ENCODE data around the gene HRH2. TPM values are rescaled to one million over a fixed set of nuclear protein-coding genes. Genes with fewer than 3 reads are reported as not detected.
A peak's percentile ranks its signal among the peaks of the same experiment; 100 is the strongest.

Gene HRH2
- total RNA-seq (15.6 and 23.3 TPM in 2 replicates), polyA plus RNA-seq (12.7 and 19.1 TPM in 2 replicates)

- Histone ChIP-seq H3K4me1 (ENCODE audit: low read depth) (peaks cover 4% of the 10 kb centered on the region), H3K36me3 (no peaks in the 10 kb centered on the region), H3K9me3 (ENCODE audit: low read depth) (no peaks in the 10 kb centered on the region), H3K27me3 (no peaks in the 10 kb centered on the region), H3K27ac (no peak within 1 kb of the TSS), H3K4me3 (peak within 1 kb of the TSS; percentile 95)
- DNase-seq (ENCODE audit: low read depth in 1 of 2, low spot score in 1 of 2): peak; percentile 29 to 67
- TF ChIP-seq CTCF (IDR thresholded peaks at IDR 0.05; ENCODE audit: low read depth, low read length): no peak
These were observed at the start of gene HRH2 for GRCh38 chr5:175657593-175658271. TSS of gene HRH2 (plus strand) at chr5:175658071. CDS start at chr5:175683234, 25,163 bp downstream.

- Histone ChIP-seq H3K27ac (no peak overlapping the region), H3K36me3 (no peaks in the 10 kb centered on the region), H3K4me3 (no peak overlapping the region), H3K9me3 (ENCODE audit: low read depth) (no peaks in the 10 kb centered on the region), H3K4me1 (ENCODE audit: low read depth) (peaks cover under 1% of the 10 kb centered on the region), H3K27me3 (no peaks in the 10 kb centered on the region)
- no peak for TF ChIP-seq CTCF (IDR thresholded peaks at IDR 0.05; ENCODE audit: low read depth, low read length)
- DNase-seq (ENCODE audit: low read depth in 1 of 2, low spot score in 1 of 2): no peak
These were observed 48.3 kb upstream of the HRH2 start for GRCh38 chr5:175609526-175609925.

GRCh38 chr5:175610381-175610780 lies 47.5 kb upstream of the HRH2 start:
- Histone ChIP-seq H3K27me3 (no peaks in the 10 kb centered on the region), H3K4me3 (no peak overlapping the region), H3K9me3 (ENCODE audit: low read depth) (no peaks in the 10 kb centered on the region), H3K27ac (no peak overlapping the region), H3K36me3 (no peaks in the 10 kb centered on the region), H3K4me1 (ENCODE audit: low read depth) (no peaks in the 10 kb centered on the region)
- DNase-seq (ENCODE audit: low read depth in 1 of 2, low spot score in 1 of 2): no peak
- no peak for TF ChIP-seq CTCF (IDR thresholded peaks at IDR 0.05; ENCODE audit: low read depth, low read length)

- Histone ChIP-seq H3K9me3 (ENCODE audit: low read depth) (no peaks in the 10 kb centered on the region), H3K27ac (no peak overlapping the region), H3K4me1 (ENCODE audit: low read depth) (no peaks in the 10 kb centered on the region), H3K36me3 (no peaks in the 10 kb centered on the region), H3K4me3 (no peak overlapping the region), H3K27me3 (no peaks in the 10 kb centered on the region)
- no peak for DNase-seq (ENCODE audit: low read depth in 1 of 2, low spot score in 1 of 2)
- TF ChIP-seq CTCF (IDR thresholded peaks at IDR 0.05; ENCODE audit: low read depth, low read length): no peak
These were observed 47.0 kb upstream of the HRH2 start for GRCh38 chr5:175610898-175611297.

- TF ChIP-seq CTCF (IDR thresholded peaks at IDR 0.05; ENCODE audit: low read depth, low read length): no peak
- H3K4me1 ChIP-seq (ENCODE audit: low read depth): no peaks in the 10 kb centered on the region
- no peak for DNase-seq (ENCODE audit: low read depth in 1 of 2, low spot score in 1 of 2)
- no peaks in the 10 kb centered on the region for H3K9me3 ChIP-seq (ENCODE audit: low read depth)
- no peaks in the 10 kb centered on the region for H3K27me3 ChIP-seq
- no peak overlapping the region for H3K27ac ChIP-seq
- H3K4me3 ChIP-seq: no peak overlapping the region
- no peaks in the 10 kb centered on the region for H3K36me3 ChIP-seq
These were observed 43.6 kb upstream of the HRH2 start for GRCh38 chr5:175614223-175614815.
